ENCODE measurements around the gene SLC37A1. TPM values are rescaled to one million over a fixed set of nuclear protein-coding genes. Genes with fewer than 3 reads are reported as not detected.

The SLC37A1 gene
- total and polyA plus RNA-seq, 7 donors: 2.3 to 98.5 (median 7.8) TPM

DNA sequence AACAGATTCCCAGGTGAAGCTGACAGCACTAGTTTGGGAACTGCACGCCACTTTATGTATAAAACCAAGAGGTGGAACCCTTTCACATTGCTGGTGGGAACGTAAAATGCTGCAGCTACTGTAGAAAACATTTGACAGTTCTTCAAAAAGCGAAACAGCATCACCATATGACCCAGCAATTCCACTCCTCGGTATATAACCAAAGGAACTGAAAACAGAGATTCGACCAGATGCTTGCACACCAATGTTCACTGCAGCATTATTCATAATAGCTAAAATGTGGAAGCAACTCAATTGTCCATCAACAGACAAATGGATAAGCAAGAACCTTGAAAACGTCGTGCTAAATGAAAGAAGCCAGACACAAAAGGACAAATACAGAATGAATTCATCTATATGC is 35.1 kb upstream of the SLC37A1 start:
- 74 to 89% methylated on average over 7 of the region's 7 CpGs for WGBS, 2 donors
- Histone ChIP-seq H3K9me3 (no peaks in the 10 kb centered on the region), H3K4me1 (no peaks in the 10 kb centered on the region), H3K4me3 (no peak overlapping the region), H3K36me3 (no peaks in the 10 kb centered on the region), H3K27ac (no peak overlapping the region), H3K27me3 (peaks cover 0 to 8% (median 0%) of the 10 kb centered on the region in 3 donors)
- no peak for DNase-seq
- no peak for TF ChIP-seq EP300 (IDR thresholded peaks at IDR 0.05)
- TF ChIP-seq POLR2A (IDR thresholded peaks at IDR 0.05): no peak
- TF ChIP-seq, protein P1, sequence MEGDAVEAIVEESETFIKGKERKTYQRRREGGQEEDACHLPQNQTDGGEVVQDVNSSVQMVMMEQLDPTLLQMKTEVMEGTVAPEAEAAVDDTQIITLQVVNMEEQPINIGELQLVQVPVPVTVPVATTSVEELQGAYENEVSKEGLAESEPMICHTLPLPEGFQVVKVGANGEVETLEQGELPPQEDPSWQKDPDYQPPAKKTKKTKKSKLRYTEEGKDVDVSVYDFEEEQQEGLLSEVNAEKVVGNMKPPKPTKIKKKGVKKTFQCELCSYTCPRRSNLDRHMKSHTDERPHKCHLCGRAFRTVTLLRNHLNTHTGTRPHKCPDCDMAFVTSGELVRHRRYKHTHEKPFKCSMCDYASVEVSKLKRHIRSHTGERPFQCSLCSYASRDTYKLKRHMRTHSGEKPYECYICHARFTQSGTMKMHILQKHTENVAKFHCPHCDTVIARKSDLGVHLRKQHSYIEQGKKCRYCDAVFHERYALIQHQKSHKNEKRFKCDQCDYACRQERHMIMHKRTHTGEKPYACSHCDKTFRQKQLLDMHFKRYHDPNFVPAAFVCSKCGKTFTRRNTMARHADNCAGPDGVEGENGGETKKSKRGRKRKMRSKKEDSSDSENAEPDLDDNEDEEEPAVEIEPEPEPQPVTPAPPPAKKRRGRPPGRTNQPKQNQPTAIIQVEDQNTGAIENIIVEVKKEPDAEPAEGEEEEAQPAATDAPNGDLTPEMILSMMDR (IDR thresholded peaks at IDR 0.05): no peak
- no peak for TF ChIP-seq POLR2AphosphoS5 (IDR thresholded peaks at IDR 0.05)
- intact Hi-C loops (cut with DNase I): no loop called here

DNA sequence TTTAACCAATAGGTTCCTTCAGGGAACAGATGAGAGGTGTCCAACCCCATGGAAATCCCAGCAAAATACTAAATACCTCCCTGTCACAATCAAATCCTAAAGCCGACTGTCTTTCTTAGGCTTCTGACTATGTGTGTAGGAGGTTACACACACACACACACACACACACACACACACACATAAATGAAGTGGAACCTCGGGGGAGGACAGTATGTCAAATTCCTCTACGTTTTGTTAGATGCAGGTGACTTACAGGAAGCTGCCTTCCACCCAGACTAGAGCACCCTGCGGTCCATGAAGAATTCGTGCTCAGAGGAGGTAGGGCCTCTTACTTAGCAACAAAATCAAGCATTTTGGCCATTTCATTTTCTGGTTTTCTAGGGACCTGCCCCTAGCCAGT is 34.1 kb upstream of the SLC37A1 start:
- no peaks in the 10 kb centered on the region for H3K4me1 ChIP-seq
- no peak for DNase-seq
- no peak overlapping the region for H3K27ac ChIP-seq
- TF ChIP-seq EP300 (IDR thresholded peaks at IDR 0.05) (no peak), POLR2AphosphoS5 (IDR thresholded peaks at IDR 0.05) (no peak), POLR2A (IDR thresholded peaks at IDR 0.05) (no peak)
- TF ChIP-seq, protein P1 (IDR thresholded peaks at IDR 0.05): no peak
- H3K27me3 ChIP-seq: peaks cover 0 to 8% (median 0%) of the 10 kb centered on the region in 3 donors
- no peaks in the 10 kb centered on the region for H3K36me3 ChIP-seq
- 79 to 92% methylated on average over 5 of the region's 5 CpGs for WGBS, 2 donors
- intact Hi-C loops (cut with DNase I): no loop called here
- no peak overlapping the region for H3K4me3 ChIP-seq
- H3K9me3 ChIP-seq: no peaks in the 10 kb centered on the region

DNA sequence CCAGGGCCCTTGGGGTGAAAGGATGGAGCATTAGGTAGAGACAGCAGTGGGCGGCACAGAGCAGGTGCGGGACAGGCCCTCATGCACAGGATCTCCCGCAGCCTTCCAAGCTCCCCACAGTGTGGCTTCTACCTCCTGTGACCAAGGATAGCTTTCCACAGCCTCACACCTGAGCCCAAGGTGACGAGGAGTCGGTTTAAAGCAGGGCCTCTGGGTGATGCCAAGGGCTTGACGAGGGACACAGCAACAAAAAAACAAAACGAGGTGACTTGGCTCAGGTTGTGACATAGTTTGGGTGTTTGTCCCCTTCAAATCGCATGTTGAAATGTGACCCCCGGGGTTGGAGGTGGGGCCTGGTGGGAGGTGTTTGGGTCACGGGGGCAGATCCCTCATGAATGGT is 32.9 kb upstream of the SLC37A1 start:
- intact Hi-C loops (cut with DNase I): no loop called here
- H3K27me3 ChIP-seq: peaks cover 0 to 8% (median 0%) of the 10 kb centered on the region in 3 donors
- no peak overlapping the region for H3K27ac ChIP-seq
- WGBS, 2 donors: 95 to 96% methylated on average over 10 of the region's 10 CpGs
- TF ChIP-seq POLR2AphosphoS5 (IDR thresholded peaks at IDR 0.05) (no peak), POLR2A (IDR thresholded peaks at IDR 0.05) (no peak), EP300 (IDR thresholded peaks at IDR 0.05) (no peak)
- TF ChIP-seq, protein P1 (IDR thresholded peaks at IDR 0.05): no peak
- H3K36me3 ChIP-seq: no peaks in the 10 kb centered on the region
- peaks cover 0 to 6% (median 0%) of the 10 kb centered on the region in 4 donors for H3K4me1 ChIP-seq
- H3K4me3 ChIP-seq: no peak overlapping the region
- H3K9me3 ChIP-seq: no peaks in the 10 kb centered on the region
- no peak for DNase-seq

DNA sequence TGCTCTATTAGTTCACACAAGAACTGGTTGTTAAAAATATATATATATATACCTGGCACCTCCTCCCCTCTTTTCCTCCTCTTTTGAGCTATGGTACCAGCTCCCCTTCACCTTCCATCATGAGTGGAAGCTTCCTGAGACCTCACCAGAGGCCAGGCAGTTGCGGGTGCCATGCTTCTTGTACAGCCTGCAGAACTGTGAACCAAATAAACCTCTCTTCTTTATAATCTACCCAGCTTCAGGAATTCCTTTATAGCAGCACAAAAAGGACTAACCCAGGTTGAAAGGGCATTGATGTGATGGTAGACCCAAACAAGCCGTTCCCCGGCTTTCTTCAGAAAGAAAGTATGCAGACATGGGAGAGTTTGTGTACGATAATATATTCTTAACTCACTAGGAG is 32.5 kb upstream of the SLC37A1 start:
- no peak overlapping the region for H3K4me3 ChIP-seq
- H3K36me3 ChIP-seq: no peaks in the 10 kb centered on the region
- no peak overlapping the region for H3K27ac ChIP-seq
- no peaks in the 10 kb centered on the region for H3K9me3 ChIP-seq
- intact Hi-C loops (cut with DNase I): no loop called here
- no peak for DNase-seq
- TF ChIP-seq, protein P1 (IDR thresholded peaks at IDR 0.05): no peak
- no peak for TF ChIP-seq POLR2A (IDR thresholded peaks at IDR 0.05)
- TF ChIP-seq EP300 (IDR thresholded peaks at IDR 0.05): no peak
- no peak for TF ChIP-seq POLR2AphosphoS5 (IDR thresholded peaks at IDR 0.05)
- H3K27me3 ChIP-seq: peaks cover 0 to 5% (median 0%) of the 10 kb centered on the region in 3 donors
- WGBS, 2 donors: 93 to 97% methylated on average over 4 of the region's 4 CpGs
- peaks cover 0 to 10% (median 0%) of the 10 kb centered on the region in 4 donors for H3K4me1 ChIP-seq

DNA sequence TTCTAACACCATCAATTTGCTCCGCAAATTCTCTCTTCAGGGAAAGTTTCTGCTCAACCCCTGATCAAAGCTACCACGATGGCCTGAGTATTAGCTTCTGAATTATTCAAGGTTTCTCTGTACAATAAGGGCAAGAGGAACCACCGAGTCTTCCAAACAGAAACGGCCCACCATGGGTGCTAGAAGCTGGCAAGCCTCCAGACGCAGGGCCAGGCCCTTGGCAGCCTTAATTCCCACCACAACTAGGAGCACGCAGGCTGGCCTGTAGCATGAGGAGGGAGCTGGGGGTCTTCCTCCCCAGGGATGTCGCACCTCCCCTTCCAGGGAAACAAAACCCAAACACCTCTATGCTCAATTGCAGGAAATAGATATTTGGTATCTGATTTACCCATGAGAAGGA is 28.7 kb upstream of the SLC37A1 start:
- no peaks in the 10 kb centered on the region for H3K9me3 ChIP-seq

More for the DNA sequence above, 28.7 kb upstream of the SLC37A1 start:
- no peak for DNase-seq
- Histone ChIP-seq H3K27ac (no peak overlapping the region), H3K27me3 (peaks cover 0 to 5% (median 0%) of the 10 kb centered on the region in 3 donors), H3K4me1 (peaks cover 0 to 18% (median 0%) of the 10 kb centered on the region in 4 donors), H3K36me3 (no peaks in the 10 kb centered on the region), H3K4me3 (no peak overlapping the region)
- WGBS, 2 donors: 86 to 91% methylated on average over 7 of the region's 7 CpGs
- TF ChIP-seq, protein P1 (IDR thresholded peaks at IDR 0.05): no peak
- intact Hi-C loops (cut with DNase I): no loop called here

All from sigmoid colon (tissue), 7 donors.